GM21576 (cell line): ENCODE data around the gene UVSSA.
"Not testable (repeated sequence)": the region's sequence is repeated elsewhere in the genome, so short reads cannot be mapped to it uniquely, and the experiment has no call there.

ENCODE experiments used
- ATAC-seq: cut with Tn5 transposase; IDR thresholded peaks from one replicate; pipeline ENCODE4 v1.9.1; 2021; ENCODE audit warnings: mild to moderate bottlenecking, moderate library complexity; ENCODE audit not compliant: unreplicated experiment

UVSSA gene

GRCh38 chr4:1330761-1331590 lies 16.0 kb upstream of the UVSSA start:
- ATAC-seq: no peak

DNA sequence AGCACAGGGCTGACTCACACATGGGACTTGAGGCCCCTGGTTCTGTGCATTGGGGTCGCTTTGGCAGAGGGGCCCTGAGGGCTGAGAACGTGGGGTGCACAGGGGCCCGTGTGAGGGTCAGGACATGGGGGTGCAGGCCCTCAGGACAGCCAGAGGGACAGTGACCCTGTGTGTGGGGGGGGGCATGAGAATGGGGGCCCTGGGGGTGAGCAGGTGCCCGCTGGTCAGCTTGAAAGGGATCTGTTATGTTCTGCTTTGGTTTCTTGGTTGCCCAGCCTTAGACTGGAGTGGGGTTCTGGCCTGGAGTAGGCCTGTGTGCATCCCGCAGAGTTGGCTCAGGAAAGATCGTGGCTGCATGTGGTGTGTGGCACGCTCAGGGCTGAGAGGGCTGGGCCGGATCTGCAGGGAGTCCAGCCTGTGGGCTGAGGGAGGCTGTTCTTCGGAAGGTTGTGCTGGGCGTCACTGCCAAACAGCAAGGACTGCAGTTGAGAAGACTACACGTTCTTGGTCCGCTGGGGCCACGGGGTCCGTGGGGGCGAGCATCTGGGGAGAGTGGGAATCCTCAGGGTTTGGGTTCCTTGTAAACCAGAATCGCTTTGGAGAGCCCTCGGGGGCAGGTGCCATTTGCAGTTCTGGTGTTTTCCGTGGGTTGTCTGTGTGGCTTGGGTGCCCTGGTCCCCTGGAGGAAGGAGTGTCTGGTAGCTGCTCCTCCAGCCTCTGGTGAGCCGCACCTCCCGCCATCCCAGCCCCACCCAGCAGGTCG lies 15.2 kb upstream of the UVSSA start:
- ATAC-seq: no peak

DNA sequence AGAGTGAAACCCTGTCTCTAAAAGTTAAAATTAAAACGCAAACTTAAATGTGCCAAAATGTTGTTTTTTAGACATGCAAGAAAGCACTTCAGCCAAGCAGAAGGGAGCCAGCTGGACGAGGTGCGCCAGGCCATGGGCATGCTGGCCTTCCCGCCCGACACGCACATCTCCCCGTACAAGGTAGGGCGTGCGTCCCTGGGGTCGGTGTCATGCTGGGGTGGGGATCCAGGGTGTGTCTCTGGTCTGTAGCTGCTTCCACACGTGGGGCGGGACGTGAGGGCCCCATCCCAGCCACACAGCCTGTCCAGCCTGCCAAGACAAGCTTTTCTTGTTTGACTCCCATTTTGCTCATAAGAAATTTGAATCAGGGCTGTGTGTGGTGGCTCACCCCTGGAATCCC lies 14.3 kb upstream of the UVSSA start:
- ATAC-seq: no peak

DNA sequence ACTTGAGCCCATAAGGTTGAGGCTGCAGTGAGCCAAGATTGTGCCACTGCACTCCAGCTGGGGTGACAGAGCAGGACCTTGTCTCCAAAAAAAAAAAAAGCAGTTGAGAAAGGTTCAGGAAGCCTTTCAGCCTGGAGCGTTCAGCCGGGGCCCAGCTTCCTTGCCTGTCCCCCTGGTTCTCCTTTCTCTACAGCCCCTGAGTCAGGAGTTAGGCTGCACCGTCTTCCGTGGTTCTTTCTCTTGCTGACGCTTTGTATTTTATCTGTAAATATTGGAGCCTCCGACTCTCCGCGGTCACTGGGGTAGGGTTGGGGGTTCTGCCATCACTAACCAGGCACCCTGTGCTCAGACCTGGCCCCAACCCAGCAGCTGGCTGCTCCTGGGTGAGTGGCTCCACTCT lies 13.8 kb upstream of the UVSSA start:
- ATAC-seq: no peak

DNA sequence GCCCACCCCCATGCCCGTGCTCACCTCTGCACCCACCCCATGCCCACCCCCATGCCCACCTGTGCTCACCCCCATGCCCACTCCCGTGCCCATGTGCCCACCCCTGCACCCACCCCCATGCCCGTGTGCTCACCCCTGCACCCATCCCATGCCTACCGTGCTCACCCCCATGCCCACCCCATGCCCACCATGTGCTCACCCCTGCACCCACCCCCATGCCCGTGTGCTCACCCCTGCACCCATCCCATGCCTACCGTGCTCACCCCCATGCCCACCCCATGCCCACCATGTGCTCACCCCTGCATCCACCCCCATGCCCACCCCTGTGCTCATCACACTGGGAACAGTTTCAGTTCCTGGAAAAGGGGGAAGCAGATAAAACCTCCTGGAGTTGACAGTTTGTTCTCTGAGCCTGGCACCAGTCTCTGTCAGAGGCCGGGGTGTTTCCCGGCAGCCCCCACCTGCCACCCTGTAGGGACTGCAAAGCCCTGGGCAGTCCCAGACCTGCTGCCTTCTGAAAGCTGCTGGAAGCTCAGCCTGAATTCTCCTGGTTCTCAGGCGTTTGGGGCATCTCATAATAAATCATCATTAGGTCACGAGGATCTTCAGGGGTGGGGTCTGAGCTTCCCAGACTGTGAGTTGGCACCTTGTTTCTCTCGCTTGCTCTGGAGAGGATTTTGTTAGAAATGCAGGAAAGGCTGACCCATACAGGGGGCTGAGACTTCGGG lies 13.0 kb upstream of the UVSSA start:
- ATAC-seq: not testable (repeated sequence)

DNA sequence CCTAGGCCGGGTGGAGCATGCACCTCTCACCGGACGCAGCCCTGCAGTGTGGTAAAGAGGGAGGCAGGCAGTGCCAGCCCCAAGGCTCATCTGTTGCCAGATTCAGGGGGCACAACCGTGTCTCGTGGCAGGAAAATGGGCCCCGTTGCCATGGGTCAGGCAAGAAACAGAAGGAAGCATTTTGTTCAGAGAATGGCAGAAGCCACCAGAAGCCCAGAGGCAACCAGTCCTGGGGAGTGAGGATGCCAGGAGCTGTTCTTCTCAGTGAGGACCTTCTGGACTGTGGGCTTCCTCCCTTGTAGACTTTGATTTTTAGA lies 12.5 kb upstream of the UVSSA start:
- ATAC-seq: no peak

GRCh38 chr4:1335193-1335883 lies 11.7 kb upstream of the UVSSA start:
- ATAC-seq: not testable (repeated sequence)

DNA sequence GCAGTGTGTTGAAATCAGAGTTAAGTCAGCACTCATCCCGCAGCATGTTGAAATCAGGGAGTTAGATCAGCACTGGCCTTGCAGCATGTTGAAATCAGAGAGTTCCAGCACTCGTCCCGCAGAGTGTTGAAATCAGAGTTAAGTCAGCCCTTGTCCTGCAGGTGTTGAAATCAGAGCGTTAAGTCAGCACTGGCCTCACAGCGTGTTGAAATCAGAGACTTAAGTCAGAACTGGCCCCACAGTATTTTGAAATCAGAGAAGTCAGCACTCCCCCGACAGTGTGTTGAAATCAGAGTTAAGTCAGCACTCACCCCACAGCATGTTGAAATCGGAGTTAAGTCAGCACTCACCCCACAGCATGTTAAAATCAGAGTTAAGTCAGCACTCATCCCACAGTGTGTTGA lies 10.9 kb upstream of the UVSSA start:
- ATAC-seq: no peak

DNA sequence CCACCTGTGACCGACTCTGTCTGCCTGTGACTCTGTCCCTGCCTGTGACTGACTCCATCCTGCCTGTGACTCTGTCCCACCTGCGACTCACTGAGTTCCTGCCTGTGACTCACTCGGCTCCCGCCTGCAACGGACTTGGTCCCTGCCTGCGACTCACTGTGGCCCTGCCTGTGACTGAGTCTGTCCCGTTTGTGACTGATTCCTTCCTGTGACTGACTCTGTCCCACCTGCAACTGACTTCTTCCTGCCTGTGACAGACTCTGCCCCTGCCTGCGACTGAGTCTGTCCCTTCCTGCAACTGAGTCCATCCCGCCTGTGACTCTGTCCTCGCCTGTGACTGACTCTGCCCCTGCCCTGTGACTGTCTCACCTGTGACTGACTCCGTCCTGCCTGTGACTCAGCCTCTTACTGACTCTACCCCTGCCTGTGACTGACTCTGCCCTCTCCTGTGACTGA lies 9.6 kb upstream of the UVSSA start:
- ATAC-seq: no peak

DNA sequence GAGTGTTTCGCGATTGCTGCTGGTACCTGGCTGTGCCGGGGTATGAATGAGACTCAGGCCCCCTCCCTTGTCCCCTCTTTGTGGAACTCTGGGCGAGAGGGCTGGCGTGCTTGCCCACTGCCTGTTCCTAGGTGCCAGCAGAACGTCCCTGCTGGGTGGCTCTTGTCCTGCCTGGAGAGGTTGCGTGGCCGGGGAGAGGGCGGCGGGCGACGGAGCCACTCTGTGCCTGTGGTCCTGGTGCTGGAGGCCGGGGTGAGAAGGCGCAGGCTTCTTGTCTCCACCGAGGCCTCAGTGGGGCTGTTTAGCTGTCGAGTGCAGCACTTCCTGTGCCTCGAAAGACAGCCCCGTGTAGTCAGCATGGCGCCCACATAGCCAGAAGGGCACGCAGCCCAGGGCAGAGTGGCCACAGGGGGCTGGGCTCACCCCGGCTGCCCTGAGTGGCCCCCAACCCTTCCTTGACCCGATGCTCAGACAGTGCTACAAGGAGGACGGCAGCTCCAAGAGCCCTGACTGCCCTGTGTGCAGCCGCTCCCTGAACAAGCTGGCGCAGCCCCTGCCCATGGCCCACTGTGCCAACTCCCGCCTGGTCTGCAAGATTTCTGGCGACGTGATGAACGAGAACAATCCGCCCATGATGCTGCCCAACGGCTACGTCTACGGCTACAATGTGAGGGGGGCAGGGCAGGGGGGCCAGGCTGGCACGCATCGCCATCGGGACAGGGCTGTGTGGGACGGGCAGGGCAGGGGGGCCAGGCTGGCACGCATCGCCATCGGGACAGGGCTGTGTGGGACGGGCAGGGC lies 8.9 kb upstream of the UVSSA start:
- ATAC-seq: no peak

DNA sequence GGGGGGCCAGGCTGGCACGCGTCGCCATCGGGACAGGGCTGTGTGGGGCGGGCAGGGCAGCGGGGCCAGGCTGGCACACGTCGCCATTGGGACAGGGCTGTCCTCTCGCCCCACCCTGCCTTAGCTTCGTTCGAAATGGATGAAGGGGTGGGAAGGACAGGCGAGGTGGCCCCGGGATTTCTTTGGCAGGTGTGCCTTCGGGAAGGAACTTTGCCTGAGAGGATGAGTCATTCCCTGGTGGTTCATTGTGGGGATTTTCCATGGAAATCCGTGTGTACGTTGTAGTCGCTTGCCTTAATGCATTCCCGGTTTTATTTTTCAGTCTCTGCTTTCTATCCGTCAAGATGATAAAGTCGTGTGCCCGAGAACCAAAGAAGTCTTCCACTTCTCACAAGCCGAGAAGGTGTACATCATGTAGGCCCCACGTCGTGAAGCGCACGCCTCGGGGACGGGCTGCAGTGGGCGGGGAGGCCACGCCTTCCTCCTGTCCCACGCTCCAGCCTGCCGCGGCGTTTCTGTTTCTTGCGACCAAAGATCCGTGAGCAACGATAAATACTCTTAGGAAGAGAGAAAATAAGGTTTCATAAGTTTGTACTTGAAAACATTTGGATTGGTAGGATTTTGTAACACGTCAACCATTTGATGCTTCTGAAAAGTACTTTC lies 8.1 kb upstream of the UVSSA start:
- ATAC-seq: no peak

- ATAC-seq: no peak
Measured at GRCh38 chr4:1339489-1339888, 7.5 kb upstream of the UVSSA start.

DNA sequence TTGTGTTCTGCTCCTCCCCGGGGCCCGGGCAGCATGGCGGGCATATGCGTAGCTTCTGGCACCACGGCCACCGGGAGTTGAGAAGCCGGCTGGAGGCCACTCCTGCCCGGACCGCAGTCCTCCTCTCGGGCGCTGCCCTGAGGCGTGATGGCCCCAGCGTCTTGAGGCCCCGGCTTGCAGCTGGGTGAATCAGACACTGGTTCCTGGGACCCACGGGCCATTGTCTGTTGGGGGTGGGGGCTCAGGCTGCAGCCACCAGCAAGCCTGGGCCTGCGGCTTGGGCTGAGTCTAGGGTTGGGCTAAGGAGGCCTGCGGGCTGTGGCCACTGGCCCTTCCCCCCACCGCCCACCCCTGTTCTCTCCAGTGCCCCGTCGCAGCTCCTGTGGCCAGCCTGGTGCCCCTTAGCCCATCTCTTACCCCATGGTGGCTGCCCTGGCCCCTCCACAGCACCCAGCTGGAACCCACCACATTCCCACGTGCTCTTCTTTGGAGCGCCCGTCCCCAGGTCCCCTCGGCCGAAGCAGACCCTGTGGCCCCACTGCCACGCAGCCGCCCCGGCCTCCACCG lies 6.7 kb upstream of the UVSSA start:
- ATAC-seq: no peak

DNA sequence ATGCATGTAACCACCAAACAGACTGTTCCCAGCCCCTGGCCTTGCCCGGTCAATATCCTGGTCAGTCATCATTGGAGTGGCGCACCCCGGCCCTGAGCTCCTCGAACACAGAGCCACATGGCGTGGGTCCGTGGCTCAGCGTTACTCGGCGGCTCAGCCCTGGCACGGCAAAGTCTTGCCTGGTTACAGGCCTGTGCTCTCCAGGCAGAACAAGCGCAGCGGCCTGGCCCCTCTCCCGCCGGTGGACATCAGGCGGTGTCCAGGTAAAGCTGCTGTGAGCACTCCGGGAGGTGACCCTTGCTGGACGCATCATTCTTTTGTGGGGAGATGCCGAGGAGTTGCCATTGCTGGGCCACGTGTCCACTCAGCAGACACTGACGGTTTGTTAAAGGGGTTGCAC lies 6.1 kb upstream of the UVSSA start:
- ATAC-seq: no peak

- ATAC-seq: no peak
Measured at GRCh38 chr4:1342003-1342402, 5.0 kb upstream of the UVSSA start.

GRCh38 chr4:1344696-1345095 lies 2.3 kb upstream of the UVSSA start:
- no peak for ATAC-seq

- no peak for ATAC-seq
Measured at GRCh38 chr4:1345903-1346780, 866 bp upstream of the UVSSA start.

GRCh38 chr4:1347410-1347864 lies 429 bp downstream of the UVSSA start:
- peak; percentile 18 for ATAC-seq
